ENCODE measurements around the gene POLDIP2. TPM values are rescaled to one million over a fixed set of nuclear protein-coding genes. Genes with fewer than 3 reads are reported as not detected.

Gene POLDIP2
- total RNA-seq, 3 donors from 2014 or later, result 71.7 to 82.4 (median 81.3) TPM

DNA sequence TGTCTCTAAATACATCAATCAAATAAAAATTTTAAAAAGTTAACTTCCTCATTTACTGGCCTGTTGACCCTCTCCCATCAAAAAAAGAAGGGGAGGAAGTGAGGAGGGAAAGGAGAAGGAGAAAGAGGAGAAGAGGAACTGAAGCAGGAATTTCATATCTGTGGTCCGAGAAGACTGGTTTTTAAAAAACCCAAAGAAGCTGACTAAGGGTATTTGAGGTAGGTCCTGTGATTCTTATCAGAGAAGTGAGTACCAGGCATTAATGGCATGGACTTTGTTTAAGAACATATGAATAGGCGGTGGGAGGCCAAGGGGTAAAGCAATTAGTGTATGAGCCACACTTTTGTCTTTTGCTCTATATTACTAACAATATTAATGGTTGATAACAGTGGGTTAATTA, 46.7 kb upstream of the POLDIP2 start:
- H3K4me1 ChIP-seq (ENCODE audit: low read depth), result peaks cover 9% of the 10 kb centered on the region
- intact Hi-C loops (cut with DNase I, micrococcal nuclease), result no loop called here
- H3K36me3 ChIP-seq (ENCODE audit: low read depth), result no peaks in the 10 kb centered on the region
- H3K9me3 ChIP-seq, result no peaks in the 10 kb centered on the region
- H3K4me3 ChIP-seq, result no peak overlapping the region
- TF ChIP-seq, protein P1, sequence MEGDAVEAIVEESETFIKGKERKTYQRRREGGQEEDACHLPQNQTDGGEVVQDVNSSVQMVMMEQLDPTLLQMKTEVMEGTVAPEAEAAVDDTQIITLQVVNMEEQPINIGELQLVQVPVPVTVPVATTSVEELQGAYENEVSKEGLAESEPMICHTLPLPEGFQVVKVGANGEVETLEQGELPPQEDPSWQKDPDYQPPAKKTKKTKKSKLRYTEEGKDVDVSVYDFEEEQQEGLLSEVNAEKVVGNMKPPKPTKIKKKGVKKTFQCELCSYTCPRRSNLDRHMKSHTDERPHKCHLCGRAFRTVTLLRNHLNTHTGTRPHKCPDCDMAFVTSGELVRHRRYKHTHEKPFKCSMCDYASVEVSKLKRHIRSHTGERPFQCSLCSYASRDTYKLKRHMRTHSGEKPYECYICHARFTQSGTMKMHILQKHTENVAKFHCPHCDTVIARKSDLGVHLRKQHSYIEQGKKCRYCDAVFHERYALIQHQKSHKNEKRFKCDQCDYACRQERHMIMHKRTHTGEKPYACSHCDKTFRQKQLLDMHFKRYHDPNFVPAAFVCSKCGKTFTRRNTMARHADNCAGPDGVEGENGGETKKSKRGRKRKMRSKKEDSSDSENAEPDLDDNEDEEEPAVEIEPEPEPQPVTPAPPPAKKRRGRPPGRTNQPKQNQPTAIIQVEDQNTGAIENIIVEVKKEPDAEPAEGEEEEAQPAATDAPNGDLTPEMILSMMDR (IDR thresholded peaks at IDR 0.05), result no peak
- DNase-seq (no peak), ATAC-seq (no peak)

DNA sequence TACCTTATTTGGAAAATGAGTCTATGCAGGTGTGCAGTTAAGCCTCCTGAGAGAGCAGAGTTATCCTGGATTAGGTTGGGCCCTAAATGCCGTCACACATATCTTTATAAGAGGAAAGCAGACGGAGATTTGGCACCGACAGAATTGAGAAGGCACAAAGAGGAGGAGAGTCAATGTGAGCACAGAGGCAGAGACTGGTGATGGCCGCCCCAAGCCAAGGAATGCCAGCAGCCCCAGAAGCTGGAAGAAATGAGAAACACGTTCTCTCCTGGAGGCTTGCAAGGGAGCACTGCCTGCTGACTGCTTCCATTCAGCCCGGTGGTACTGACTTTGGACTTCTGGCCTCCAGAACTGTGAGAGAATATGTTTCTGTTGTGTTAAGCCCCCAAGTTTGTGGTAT, 45.5 kb upstream of the POLDIP2 start:
- Histone ChIP-seq H3K4me3 (no peak overlapping the region), H3K9me3 (no peaks in the 10 kb centered on the region), H3K4me1 (ENCODE audit: low read depth) (peaks cover 9% of the 10 kb centered on the region), H3K36me3 (ENCODE audit: low read depth) (no peaks in the 10 kb centered on the region)
- DNase-seq, result no peak
- ATAC-seq, result no peak
- intact Hi-C loops (cut with DNase I, micrococcal nuclease), result no loop called here
- TF ChIP-seq, protein P1 (IDR thresholded peaks at IDR 0.05), result no peak

DNA sequence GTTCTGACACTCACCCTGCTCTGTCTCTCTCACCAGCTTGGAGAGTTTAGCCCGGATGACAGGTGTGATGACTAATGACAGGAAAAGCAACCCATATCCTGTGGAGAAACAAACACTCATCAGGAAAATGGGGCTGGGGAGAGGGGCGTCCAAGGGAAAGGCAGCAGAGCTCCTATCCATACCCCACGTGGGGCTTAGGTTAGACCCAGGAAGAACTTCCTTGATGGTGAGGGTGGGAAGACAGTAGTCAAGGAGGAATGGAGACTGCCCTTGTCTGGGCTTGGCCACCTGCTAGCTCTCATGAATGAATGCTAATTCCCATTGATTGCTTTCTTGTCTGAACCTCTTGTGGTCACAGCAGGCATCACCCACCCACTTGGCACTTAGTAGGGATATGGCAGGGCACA, 44.9 kb upstream of the POLDIP2 start:
- H3K4me1 ChIP-seq (ENCODE audit: low read depth), result peaks cover 9% of the 10 kb centered on the region
- TF ChIP-seq, protein P1 (IDR thresholded peaks at IDR 0.05), result no peak
- no peaks in the 10 kb centered on the region for H3K36me3 ChIP-seq (ENCODE audit: low read depth)
- intact Hi-C loops (cut with DNase I, micrococcal nuclease), result no loop called here
- H3K9me3 ChIP-seq, result no peaks in the 10 kb centered on the region
- ATAC-seq (no peak), DNase-seq (no peak)
- no peak overlapping the region for H3K4me3 ChIP-seq

DNA sequence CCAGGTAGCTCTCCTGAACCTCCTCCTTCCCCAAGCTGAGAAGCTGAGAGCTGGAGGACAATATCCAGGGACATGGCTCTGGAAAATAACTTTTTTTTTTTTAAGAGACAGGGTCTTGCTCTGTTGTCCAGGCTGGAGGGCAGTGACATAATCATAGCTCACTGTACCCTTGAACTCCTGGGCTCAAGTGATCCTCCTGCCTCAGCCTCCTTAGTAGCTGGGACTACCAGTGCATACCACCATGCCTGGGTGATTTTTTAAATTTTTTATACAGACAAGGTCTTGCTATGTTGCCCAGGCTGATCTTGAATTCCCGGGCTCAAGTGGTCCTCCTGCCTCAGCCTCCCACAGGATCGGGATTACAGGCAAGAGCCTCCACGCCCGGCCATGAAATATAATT, 42.5 kb upstream of the POLDIP2 start:
- Histone ChIP-seq H3K4me3 (no peak overlapping the region), H3K9me3 (no peaks in the 10 kb centered on the region), H3K36me3 (ENCODE audit: low read depth) (no peaks in the 10 kb centered on the region), H3K4me1 (ENCODE audit: low read depth) (peaks cover under 1% of the 10 kb centered on the region)
- ATAC-seq, result no peak
- DNase-seq, result no peak
- TF ChIP-seq, protein P1 (IDR thresholded peaks at IDR 0.05), result no peak
- intact Hi-C loops (cut with DNase I, micrococcal nuclease), result no loop called here

DNA sequence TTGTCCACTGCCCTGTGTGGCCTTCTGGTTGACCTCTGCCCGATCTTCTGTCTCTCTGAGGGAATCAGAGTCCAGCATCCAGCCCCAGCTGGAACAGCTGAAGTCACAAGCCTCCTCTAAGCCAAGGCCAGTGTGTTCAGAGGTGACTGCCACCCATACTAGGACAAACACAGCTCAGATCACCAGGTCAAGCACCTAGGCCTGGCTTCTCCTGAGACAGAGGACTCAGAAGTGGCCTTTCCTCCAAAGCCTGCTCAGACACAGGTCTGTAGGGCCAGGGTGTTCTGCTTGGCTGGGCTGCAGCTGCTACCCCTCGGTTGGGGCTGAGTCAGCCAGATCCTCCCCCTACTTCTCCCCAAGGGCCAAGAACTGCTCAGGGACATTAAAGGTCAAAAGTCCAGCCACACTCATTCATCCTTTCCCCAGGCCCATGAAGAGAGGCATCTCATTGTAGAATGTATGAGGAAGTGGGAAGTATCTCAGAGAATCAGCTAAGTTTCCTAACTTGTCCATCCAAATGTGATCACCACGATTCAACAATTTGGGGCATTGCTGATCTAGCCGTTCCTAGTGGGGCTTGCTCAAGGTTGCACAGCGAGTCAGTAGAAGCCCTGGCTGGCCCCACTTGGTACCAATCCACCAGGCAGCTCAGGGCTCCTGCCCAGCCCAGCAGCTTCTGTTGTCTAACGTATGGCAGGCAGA, 41.1 kb upstream of the POLDIP2 start:
- H3K36me3 ChIP-seq (ENCODE audit: low read depth), result no peaks in the 10 kb centered on the region
- TF ChIP-seq, protein P1 (IDR thresholded peaks at IDR 0.05), result no peak
- ATAC-seq, result peak; percentile 22
- intact Hi-C loops (cut with DNase I, micrococcal nuclease), result no loop called here
- H3K4me1 ChIP-seq (ENCODE audit: low read depth), result no peaks in the 10 kb centered on the region
- DNase-seq, result no peak
- H3K9me3 ChIP-seq, result no peaks in the 10 kb centered on the region
- no peak overlapping the region for H3K4me3 ChIP-seq

Measured in mucosa of descending colon (tissue), 3 donors.